COR-L47 (cell line): ENCODE data around the gene RNF215.

Experiments
- DNase-seq: peaks from one replicate; lab custom pipeline; 2025; lab: John Stamatoyannopoulos, UW

RNF215 gene

GRCh38 chr22:30332994-30333706 lies 54.1 kb downstream of the RNF215 start:
- DNase-seq = no peak

DNA sequence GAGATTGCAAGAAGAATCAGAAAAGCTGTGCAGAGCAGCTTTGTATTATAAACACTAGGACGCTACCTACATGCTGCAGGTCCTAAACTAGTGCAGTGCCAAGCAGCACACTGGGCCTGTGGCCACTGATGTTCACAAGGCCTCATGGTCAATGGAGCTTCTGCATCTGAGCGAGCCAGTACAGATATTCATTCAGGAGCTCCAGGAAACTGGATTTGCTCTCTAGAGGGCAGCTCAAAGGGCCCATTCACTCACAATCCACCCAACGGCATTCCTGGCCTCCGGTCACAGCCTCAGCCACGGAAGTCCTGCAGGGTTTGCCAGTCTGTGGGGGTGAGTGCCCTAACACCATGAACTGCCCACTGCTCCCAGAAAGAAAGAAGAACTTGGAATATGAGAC lies 54.7 kb downstream of the RNF215 start:
- DNase-seq = no peak
